Measurements from ENCODE around the gene FOXA1. TPM values are rescaled to one million over a fixed set of nuclear protein-coding genes. Genes with fewer than 3 reads are reported as not detected.

Gene FOXA1
- total RNA-seq, 4 donors from 2014 or later: 0.17 to 0.97 TPM; not detected in 2

GRCh38 chr14:37617864-37618365 lies 22.9 kb upstream of the FOXA1 start:
- H3K27me3 ChIP-seq: peaks cover 0 to 30% (median 17%) of the 10 kb centered on the region in 4 donors
- WGBS: 100% methylated on average over 1 of the region's 1 CpG
- no peak for TF ChIP-seq POLR2A (IDR thresholded peaks at IDR 0.05; ENCODE audit: low read depth)
- no peak for TF ChIP-seq EP300 (IDR thresholded peaks at IDR 0.05)
- no peak for TF ChIP-seq POLR2AphosphoS5 (IDR thresholded peaks at IDR 0.05)
- no peak for TF ChIP-seq CTCF (IDR thresholded peaks at IDR 0.05)
- H3K36me3 ChIP-seq: no peaks in the 10 kb centered on the region
- H3K27ac ChIP-seq (replicated peaks in 1 of 4): no peak overlapping the region
- peaks cover 0 to 30% (median 18%) of the 10 kb centered on the region in 4 donors for H3K9me3 ChIP-seq
- intact Hi-C loops (cut with DNase I): no loop called here
- H3K4me3 ChIP-seq: no peak overlapping the region
- peaks cover 7 to 10% (median 9%) of the 10 kb centered on the region in 4 donors for H3K4me1 ChIP-seq
- no peak for DNase-seq (ENCODE audit: extremely low spot score)

GRCh38 chr14:37616853-37617252 lies 21.8 kb upstream of the FOXA1 start:
- WGBS: 96% methylated on average over 4 of the region's 4 CpGs
- intact Hi-C loops (cut with DNase I): no loop called here
- Histone ChIP-seq H3K4me1 (no peaks in the 10 kb centered on the region), H3K36me3 (no peaks in the 10 kb centered on the region), H3K4me3 (no peak overlapping the region), H3K9me3 (peaks cover 0 to 36% (median 21%) of the 10 kb centered on the region in 4 donors), H3K27ac (replicated peaks in 1 of 4) (no peak overlapping the region), H3K27me3 (peaks cover 0 to 25% (median 7%) of the 10 kb centered on the region in 4 donors)
- TF ChIP-seq POLR2AphosphoS5 (IDR thresholded peaks at IDR 0.05): no peak
- TF ChIP-seq POLR2A (IDR thresholded peaks at IDR 0.05; ENCODE audit: low read depth): no peak
- no peak for TF ChIP-seq CTCF (IDR thresholded peaks at IDR 0.05)
- no peak for TF ChIP-seq EP300 (IDR thresholded peaks at IDR 0.05)
- DNase-seq (ENCODE audit: extremely low spot score): no peak

- no peak for TF ChIP-seq CTCF (IDR thresholded peaks at IDR 0.05)
- TF ChIP-seq POLR2A (IDR thresholded peaks at IDR 0.05; ENCODE audit: low read depth): no peak
- no peak for TF ChIP-seq EP300 (IDR thresholded peaks at IDR 0.05)
- TF ChIP-seq POLR2AphosphoS5 (IDR thresholded peaks at IDR 0.05): no peak
- intact Hi-C loops (cut with DNase I): no loop called here
- H3K9me3 ChIP-seq: peaks cover 0 to 36% (median 23%) of the 10 kb centered on the region in 4 donors
- H3K36me3 ChIP-seq: no peaks in the 10 kb centered on the region
- peaks cover 0 to 25% (median 4%) of the 10 kb centered on the region in 4 donors for H3K27me3 ChIP-seq
- no peak for DNase-seq (ENCODE audit: extremely low spot score)
- peaks cover 0 to 4% (median 4%) of the 10 kb centered on the region in 4 donors for H3K4me1 ChIP-seq
- no peak overlapping the region for H3K4me3 ChIP-seq
- 84% methylated on average over 3 of the region's 3 CpGs for whole genome bisulfite sequencing
- H3K27ac ChIP-seq (replicated peaks in 1 of 4): no peak overlapping the region
Observed at GRCh38 chr14:37615582-37616289, 20.7 kb upstream of the FOXA1 start.

GRCh38 chr14:37610945-37611523 lies 16.0 kb upstream of the FOXA1 start:
- no peaks in the 10 kb centered on the region for H3K36me3 ChIP-seq
- H3K9me3 ChIP-seq: peaks cover 0 to 31% (median 21%) of the 10 kb centered on the region in 4 donors
- no peak overlapping the region for H3K4me3 ChIP-seq
- intact Hi-C loops (cut with DNase I): no loop called here
- DNase-seq (ENCODE audit: extremely low spot score): no peak
- peaks cover 0 to 57% (median 4%) of the 10 kb centered on the region in 4 donors for H3K27me3 ChIP-seq
- H3K27ac ChIP-seq (replicated peaks in 1 of 4): no peak overlapping the region
- H3K4me1 ChIP-seq: peaks cover 0 to 4% (median 4%) of the 10 kb centered on the region in 4 donors
- TF ChIP-seq POLR2AphosphoS5 (IDR thresholded peaks at IDR 0.05) (no peak), CTCF (IDR thresholded peaks at IDR 0.05) (no peak), POLR2A (IDR thresholded peaks at IDR 0.05; ENCODE audit: low read depth) (no peak), EP300 (IDR thresholded peaks at IDR 0.05) (no peak)
- 18% methylated on average over 5 of the region's 52 CpGs for WGBS
